ENCODE measurements around the gene CD300LB.

- TF ChIP-seq POLR2A (IDR thresholded peaks at IDR 0.05; ENCODE audit: low read depth, low read length) (no peak), POLR2AphosphoS5 (IDR thresholded peaks at IDR 0.05; ENCODE audit: low read depth, low read length) (no peak), TAF1 (IDR thresholded peaks at IDR 0.05; ENCODE audit: borderline replicate concordance, low read depth, low read length) (no peak)
These were observed 10.3 kb downstream of the CD300LB start for GRCh38 chr17:74520790-74521480.

Data from GM12892 (cell line).